ENCODE measurements around the gene OR5B2. TPM values are rescaled to one million over a fixed set of nuclear protein-coding genes. Genes with fewer than 3 reads are reported as not detected.
"Not testable (repeated sequence)": the region's sequence is repeated elsewhere in the genome, so short reads cannot be mapped to it uniquely, and the experiment has no call there.

The OR5B2 gene
- total and polyA plus RNA-seq, 7 donors = not detected

DNA sequence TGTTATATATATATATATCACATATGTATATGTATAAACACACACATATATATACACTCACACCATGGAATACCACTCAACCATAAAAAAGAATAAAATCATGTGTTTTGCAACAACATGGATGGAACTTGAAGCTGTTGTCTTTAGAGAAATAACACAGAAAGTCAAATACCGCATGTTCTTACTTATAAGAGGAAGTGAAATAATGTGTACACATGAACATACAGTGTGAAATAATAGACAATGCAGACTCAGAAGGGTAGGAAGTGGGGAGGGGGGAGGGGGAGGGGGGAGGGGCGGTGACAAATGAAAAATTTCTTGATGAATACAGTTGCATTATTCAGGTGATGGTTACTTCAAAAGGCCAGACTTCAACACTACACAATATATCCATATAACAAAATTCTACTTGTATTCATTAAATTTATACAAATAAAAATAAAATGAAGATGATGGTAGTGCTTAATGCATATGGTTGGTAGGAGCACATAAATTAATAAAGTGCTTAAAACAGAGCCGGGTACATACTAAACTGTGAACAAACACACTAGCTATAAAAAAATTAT, 5.8 kb upstream of the OR5B2 start:
- ATAC-seq (no peak), DNase-seq (no peak)
- TF ChIP-seq, protein P1, sequence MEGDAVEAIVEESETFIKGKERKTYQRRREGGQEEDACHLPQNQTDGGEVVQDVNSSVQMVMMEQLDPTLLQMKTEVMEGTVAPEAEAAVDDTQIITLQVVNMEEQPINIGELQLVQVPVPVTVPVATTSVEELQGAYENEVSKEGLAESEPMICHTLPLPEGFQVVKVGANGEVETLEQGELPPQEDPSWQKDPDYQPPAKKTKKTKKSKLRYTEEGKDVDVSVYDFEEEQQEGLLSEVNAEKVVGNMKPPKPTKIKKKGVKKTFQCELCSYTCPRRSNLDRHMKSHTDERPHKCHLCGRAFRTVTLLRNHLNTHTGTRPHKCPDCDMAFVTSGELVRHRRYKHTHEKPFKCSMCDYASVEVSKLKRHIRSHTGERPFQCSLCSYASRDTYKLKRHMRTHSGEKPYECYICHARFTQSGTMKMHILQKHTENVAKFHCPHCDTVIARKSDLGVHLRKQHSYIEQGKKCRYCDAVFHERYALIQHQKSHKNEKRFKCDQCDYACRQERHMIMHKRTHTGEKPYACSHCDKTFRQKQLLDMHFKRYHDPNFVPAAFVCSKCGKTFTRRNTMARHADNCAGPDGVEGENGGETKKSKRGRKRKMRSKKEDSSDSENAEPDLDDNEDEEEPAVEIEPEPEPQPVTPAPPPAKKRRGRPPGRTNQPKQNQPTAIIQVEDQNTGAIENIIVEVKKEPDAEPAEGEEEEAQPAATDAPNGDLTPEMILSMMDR (IDR thresholded peaks at IDR 0.05) = no peak
- Histone ChIP-seq H3K4me1 (no peaks in the 10 kb centered on the region), H3K4me3 (no peak overlapping the region), H3K27ac (no peak overlapping the region), H3K36me3 (ENCODE audit: insufficient read depth in 1 of 2, low read depth in 1 of 2) (no peaks in the 10 kb centered on the region), H3K27me3 (ENCODE audit: insufficient read depth in 3 of 3, low read length in 2 of 3) (no peaks in the 10 kb centered on the region), H3K9me3 (peaks cover 13% of the 10 kb centered on the region)
- 49 to 83% (median 57%) methylated on average over 3 of the region's 3 CpGs for WGBS, 3 donors
- intact Hi-C loops (cut with DNase I) = no loop called here

DNA sequence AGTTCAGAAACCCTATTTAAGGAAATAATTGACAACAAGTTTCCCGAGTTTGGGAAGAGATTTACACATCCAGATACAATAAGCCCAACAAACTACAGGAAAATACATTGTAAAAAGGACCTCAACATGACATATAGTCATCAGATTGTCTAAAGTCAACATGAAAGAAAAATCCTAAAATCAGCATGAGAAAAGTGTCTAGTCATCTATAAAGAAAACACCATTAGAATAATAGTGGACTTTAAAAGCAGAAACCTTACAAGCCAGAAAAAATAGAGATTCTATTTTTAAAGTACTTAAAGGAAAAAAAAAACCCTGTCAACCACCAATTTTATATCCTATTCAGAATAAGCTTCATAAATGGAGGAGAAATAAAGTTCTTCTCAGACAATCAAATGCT, 1.4 kb upstream of the OR5B2 start:
- TF ChIP-seq, protein P1 (IDR thresholded peaks at IDR 0.05) = no peak
- Histone ChIP-seq H3K27ac (no peak overlapping the region), H3K4me1 (no peaks in the 10 kb centered on the region), H3K27me3 (ENCODE audit: insufficient read depth in 3 of 3, low read length in 2 of 3) (no peaks in the 10 kb centered on the region), H3K36me3 (ENCODE audit: insufficient read depth in 1 of 2, low read depth in 1 of 2) (no peaks in the 10 kb centered on the region), H3K4me3 (no peak overlapping the region), H3K9me3 (peaks cover 7% of the 10 kb centered on the region)
- ATAC-seq (no peak), DNase-seq (no peak)
- intact Hi-C loops (cut with DNase I) = no loop called here
- 23 to 45% (median 39%) methylated on average over 1 of the region's 1 CpG for WGBS, 3 donors

DNA sequence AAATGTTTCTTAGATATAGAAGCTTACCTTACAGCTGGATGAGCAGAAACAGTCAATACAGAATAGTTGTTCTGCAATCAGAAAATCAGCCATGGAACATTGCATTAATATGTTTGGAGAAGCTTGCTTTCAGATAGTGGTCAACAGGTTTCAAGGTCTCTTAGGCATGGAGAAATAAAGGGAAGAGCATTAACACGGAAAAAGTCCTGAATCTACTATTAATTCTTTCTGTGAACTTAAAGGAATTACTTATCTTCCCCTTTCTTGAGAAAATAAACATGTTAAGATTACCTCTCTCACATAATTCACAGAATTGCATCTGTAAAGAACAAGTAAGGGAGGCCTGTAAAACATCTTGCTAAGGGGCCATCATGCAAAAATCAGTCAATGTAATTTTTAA, 21.1 kb downstream of the OR5B2 start, which contains the start of gene OR5B3:
Gene OR5B3, minus strand, starts transcription at position 101 of the 400 bp plus-strand sequence. CDS start 3,465 bp downstream, outside the sequence.
- Histone ChIP-seq H3K9me3 (peaks cover 23% of the 10 kb centered on the region), H3K4me1 (no peaks in the 10 kb centered on the region), H3K4me3 (no peak within 1 kb of the TSS), H3K27me3 (ENCODE audit: insufficient read depth in 3 of 3, low read length in 2 of 3) (no peaks in the 10 kb centered on the region), H3K36me3 (ENCODE audit: insufficient read depth in 1 of 2, low read depth in 1 of 2) (no peaks in the 10 kb centered on the region), H3K27ac (no peak within 1 kb of the TSS)
- ATAC-seq (no peak), DNase-seq (no peak)
- TF ChIP-seq, protein P1 (IDR thresholded peaks at IDR 0.05) = no peak
- intact Hi-C loops (cut with DNase I) = no loop called here
- 59 to 75% (median 70%) methylated on average over 1 of the region's 1 CpG for WGBS, 3 donors

DNA sequence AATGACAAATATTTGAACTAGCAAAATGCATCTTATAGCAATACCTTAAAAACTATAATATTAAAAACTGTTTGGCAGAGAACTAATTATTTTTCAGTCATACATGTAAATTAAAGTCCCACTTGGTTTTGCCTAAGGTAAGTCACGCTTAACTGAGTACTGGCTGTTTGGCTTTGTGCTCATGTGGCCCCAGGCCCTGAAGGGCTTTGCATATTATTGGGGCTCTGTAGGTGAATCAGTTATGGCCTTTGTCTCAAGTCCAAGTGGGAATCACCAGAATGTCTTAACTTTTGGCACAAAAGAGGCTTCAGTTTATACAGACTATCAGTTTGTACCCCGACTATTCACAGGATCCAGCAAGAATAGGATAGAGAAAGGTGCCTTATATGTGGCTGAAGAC, 28.3 kb downstream of the OR5B2 start:
- H3K27ac ChIP-seq; intact Hi-C loops (cut with DNase I); H3K4me3 ChIP-seq; DNase-seq; H3K4me1 ChIP-seq; H3K27me3 ChIP-seq (ENCODE audit: insufficient read depth in 3 of 3, low read length in 2 of 3); ATAC-seq; H3K9me3 ChIP-seq; H3K36me3 ChIP-seq (ENCODE audit: insufficient read depth in 1 of 2, low read depth in 1 of 2): not testable (repeated sequence)
- WGBS, 3 donors = 69 to 80% (median 79%) methylated on average over 1 of the region's 2 CpGs

DNA sequence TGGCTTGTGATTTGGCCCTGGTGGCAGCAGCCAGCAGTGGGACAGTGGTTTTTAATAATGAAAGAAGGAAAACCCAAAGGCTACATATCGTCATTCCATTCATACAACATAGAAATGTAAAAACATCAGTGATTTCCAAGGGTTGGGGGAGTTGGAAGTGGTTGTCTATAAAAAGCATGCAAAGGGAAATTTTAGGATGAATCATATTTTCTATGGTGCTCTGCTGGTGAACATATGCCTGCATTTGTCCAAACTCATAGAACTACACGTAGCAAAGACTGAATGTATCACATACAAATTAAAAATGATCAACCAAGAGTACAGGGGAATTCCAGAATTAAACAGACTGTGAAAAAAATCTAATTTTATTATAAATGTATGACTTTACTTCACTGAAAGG, 32.3 kb downstream of the OR5B2 start:
- ATAC-seq (no peak), DNase-seq (no peak)
- TF ChIP-seq, protein P1 (IDR thresholded peaks at IDR 0.05) = no peak
- Histone ChIP-seq H3K4me3 (no peak overlapping the region), H3K27me3 (ENCODE audit: insufficient read depth in 3 of 3, low read length in 2 of 3) (no peaks in the 10 kb centered on the region), H3K36me3 (ENCODE audit: insufficient read depth in 1 of 2, low read depth in 1 of 2) (no peaks in the 10 kb centered on the region), H3K4me1 (no peaks in the 10 kb centered on the region), H3K9me3 (no peaks in the 10 kb centered on the region), H3K27ac (no peak overlapping the region)
- WGBS, 3 donors = 70 to 75% (median 73%) methylated on average over 2 of the region's 2 CpGs
- intact Hi-C loops (cut with DNase I) = no loop called here

All from psoas muscle (tissue), 8 donors.